GM10248 (cell line): ENCODE data around the gene TAGAP.

Source experiments
- CTCF ChIA-PET: fragments of 300-600 bp; sonication (Branson Sonifier 250); formaldehyde crosslinking; extraction: SDS; loops from one replicate; lab custom pipeline; 2021; ENCODE audit warnings: antibody characterized with exemption; lab: Yijun Ruan, JAX
- POLR2A ChIA-PET: fragments of 350-650 bp; sonication (Branson Sonifier 250); formaldehyde crosslinking; extraction: SDS; loops from one replicate; lab custom pipeline; 2020; ENCODE audit warnings: antibody characterized with exemption; lab: Yijun Ruan, JAX
- DNase-seq: peaks from one replicate; pipeline ENCODE4 v3.0.0; 2012; ENCODE audit errors: extremely low spot score
- TF ChIP-seq, protein P1 (sequence below): IDR thresholded peaks from 2 replicates; pipeline ENCODE4 v1.5.1; 2012; ENCODE audit warnings: mild to moderate bottlenecking, low read depth; ENCODE audit errors: extremely low read depth, missing control alignments, control extremely low read depth

TAGAP gene

GRCh38 chr6:159071843-159072769, 27.3 kb upstream of the TAGAP start:
- ChIA-PET CTCF (interaction anchor here (0.6 to 1.4 kb wide), 4 partner anchors 9 to 38 kb away, joined by 3 to 4 read pairs (median 4); no protein-coding TSS in a partner anchor), POLR2A (no interaction called here)
- no peak for DNase-seq
- TF ChIP-seq, protein P1, sequence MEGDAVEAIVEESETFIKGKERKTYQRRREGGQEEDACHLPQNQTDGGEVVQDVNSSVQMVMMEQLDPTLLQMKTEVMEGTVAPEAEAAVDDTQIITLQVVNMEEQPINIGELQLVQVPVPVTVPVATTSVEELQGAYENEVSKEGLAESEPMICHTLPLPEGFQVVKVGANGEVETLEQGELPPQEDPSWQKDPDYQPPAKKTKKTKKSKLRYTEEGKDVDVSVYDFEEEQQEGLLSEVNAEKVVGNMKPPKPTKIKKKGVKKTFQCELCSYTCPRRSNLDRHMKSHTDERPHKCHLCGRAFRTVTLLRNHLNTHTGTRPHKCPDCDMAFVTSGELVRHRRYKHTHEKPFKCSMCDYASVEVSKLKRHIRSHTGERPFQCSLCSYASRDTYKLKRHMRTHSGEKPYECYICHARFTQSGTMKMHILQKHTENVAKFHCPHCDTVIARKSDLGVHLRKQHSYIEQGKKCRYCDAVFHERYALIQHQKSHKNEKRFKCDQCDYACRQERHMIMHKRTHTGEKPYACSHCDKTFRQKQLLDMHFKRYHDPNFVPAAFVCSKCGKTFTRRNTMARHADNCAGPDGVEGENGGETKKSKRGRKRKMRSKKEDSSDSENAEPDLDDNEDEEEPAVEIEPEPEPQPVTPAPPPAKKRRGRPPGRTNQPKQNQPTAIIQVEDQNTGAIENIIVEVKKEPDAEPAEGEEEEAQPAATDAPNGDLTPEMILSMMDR: no peak

GRCh38 chr6:159068904-159069578, 24.2 kb upstream of the TAGAP start:
- TF ChIP-seq, protein P1: no peak
- ChIA-PET CTCF (interaction anchor here (1.4 to 6.3 kb wide), 2 partner anchors 29 to 41 kb away, joined by 3 to 28 read pairs; no protein-coding TSS in a partner anchor), POLR2A (no interaction called here)
- DNase-seq: no peak

DNA sequence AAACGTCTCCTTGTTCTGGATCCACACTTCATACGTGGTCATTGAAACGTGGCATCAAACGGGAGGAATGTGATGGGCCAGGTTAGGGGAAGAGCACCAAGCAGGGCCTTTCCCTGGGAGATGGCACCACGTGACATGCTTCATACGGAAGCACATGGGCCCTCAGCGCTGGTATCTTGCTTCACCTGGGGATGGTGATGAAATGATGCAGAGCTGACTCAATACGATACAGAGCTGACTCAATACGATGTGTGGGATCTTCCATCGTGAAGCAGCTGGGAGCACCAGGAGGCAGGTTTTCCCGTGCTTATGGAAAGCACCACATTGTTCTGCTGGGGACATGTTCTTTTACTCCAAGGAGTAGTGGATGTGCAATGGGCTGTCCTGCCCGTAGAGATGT, 22.5 kb upstream of the TAGAP start:
- TF ChIP-seq, protein P1: no peak
- no peak for DNase-seq
- ChIA-PET POLR2A (no interaction called here), CTCF (interaction anchor here (0.9 to 6.3 kb wide), 5 partner anchors 13 to 274 kb away, joined by 3 to 28 read pairs (median 4); no protein-coding TSS in a partner anchor)

DNA sequence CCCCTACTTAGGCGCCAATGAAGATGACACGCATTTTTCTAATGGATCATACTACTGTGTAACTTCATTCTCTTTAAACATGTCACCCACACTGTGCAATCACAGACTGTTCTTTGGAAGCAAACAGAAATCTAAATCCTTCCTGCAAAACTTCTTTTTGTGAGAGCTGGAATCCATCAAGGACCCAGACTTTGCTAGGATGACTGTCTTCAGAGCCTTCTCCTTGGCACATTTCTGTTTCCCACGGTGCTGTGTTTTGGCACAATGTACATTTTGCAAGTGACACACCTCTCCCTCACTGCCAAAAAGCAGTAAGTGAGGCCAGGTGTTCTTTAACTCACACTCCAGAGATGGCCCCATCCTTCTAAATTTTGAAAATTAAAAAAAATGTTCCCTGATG, 21.7 kb upstream of the TAGAP start:
- no peak for DNase-seq
- ChIA-PET POLR2A (no interaction called here), CTCF (interaction anchor here (1.0 to 6.3 kb wide), 4 partner anchors 23 to 68 kb away, joined by 3 to 28 read pairs (median 4); no protein-coding TSS in a partner anchor)
- TF ChIP-seq, protein P1: no peak

DNA sequence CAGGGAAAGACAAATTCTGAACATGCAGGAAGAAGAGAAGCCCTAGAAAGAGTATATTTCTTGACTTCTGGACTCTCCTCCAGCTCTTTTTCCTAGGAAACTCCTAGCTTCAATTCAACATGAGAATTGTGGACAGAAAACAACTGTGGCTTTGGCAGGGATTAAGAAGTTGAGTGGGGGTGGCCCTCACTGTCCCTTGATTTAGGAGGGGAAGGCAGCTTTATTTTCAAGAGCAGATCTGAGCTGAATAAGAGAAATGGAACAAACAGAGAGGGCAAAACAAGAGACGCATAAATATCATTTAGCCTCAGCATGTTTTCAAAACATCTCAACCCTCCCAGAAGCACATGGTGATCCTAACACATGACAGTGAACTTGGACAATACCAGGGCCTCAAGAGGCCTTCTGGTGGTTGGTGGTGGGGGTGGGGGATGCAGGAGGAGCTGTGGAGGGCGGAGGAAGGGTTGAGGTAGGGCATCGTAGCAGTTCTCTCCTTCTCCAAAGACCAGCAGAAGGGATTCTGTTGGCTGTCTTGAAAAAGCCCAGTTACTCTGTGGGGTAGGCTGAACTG, 21.1 kb upstream of the TAGAP start:
- DNase-seq: no peak
- TF ChIP-seq, protein P1: no peak
- ChIA-PET CTCF (interaction anchor here (1.0 to 6.3 kb wide), 9 partner anchors 11 to 69 kb away, joined by 3 to 28 read pairs (median 7); partner anchors contain the start of gene TAGAP), POLR2A (no interaction called here)

GRCh38 chr6:159065091-159065490, 20.3 kb upstream of the TAGAP start:
- TF ChIP-seq, protein P1: no peak
- no peak for DNase-seq
- ChIA-PET CTCF (interaction anchor here (0.6 to 6.3 kb wide), 13 partner anchors 12 to 374 kb away, joined by 3 to 28 read pairs (median 5); partner anchors contain the start of gene TAGAP), POLR2A (no interaction called here)
